Panc1 (cell line): Measurements from ENCODE around the gene TIMELESS. TPM values are rescaled to one million over a fixed set of nuclear protein-coding genes. Genes with fewer than 3 reads are reported as not detected.

ENCODE experiments used
- ATAC-seq: fragments of 200-7000 bp; cut with Tn5 transposase; 2 replicates; pipeline ENCODE4 v1.9.1; 2020; ENCODE audit warnings: mild to moderate bottlenecking, moderate library complexity
- BruUV-seq: library from RNA; stranded (reverse); fragments of 400-500 nt; replicated peaks from 2 replicates; lab custom pipeline; 2021; lab: Mats Ljungman, UMichigan
- CTCF ChIA-PET: fragments of 300-600 bp; sonication (Branson Sonifier 250); formaldehyde crosslinking; loops from one replicate; lab custom pipeline; 2022; ENCODE audit warnings: antibody characterized with exemption; lab: Charles Lee
- POLR2A ChIA-PET: fragments of 300-600 bp; sonication (Branson Sonifier 250); formaldehyde crosslinking; loops from one replicate; lab custom pipeline; 2022; ENCODE audit warnings: antibody characterized with exemption; lab: Charles Lee
- DNase-seq: peaks from one replicate; pipeline ENCODE4 v3.0.0-alpha.2; 2010; ENCODE audit warnings: low read depth, low spot score
- H3K27ac ChIP-seq: 2 replicates; pipeline ENCODE4 v1.5.1; 2011; ENCODE audit warnings: mild to moderate bottlenecking, low read length, inconsistent platforms
- H3K27me3 ChIP-seq: fragments of 200-500 bp; sonication (Bioruptor generic); 2 replicates; pipeline ENCODE4 v1.6.0; 2014; ENCODE audit warnings: low read length, inconsistent platforms; ENCODE audit not compliant: control insufficient read depth, insufficient read depth
- H3K36me3 ChIP-seq: fragments of 200-500 bp; sonication (Bioruptor generic); 2 replicates; pipeline ENCODE4 v1.5.1; 2014; ENCODE audit warnings: inconsistent platforms, mild to moderate bottlenecking, low read length, moderate library complexity; ENCODE audit not compliant: control insufficient read depth, insufficient read depth
- H3K4me1 ChIP-seq: 2 replicates; pipeline ENCODE4 v1.5.1; 2011; ENCODE audit warnings: inconsistent platforms, mild to moderate bottlenecking, low read length, moderate library complexity; ENCODE audit not compliant: control insufficient read depth, insufficient read depth
- H3K4me3 ChIP-seq, 2 experiments: 2 replicates each; pipeline ENCODE4 v1.5.1; 2011 to 2012; ENCODE audit warnings: low read depth in 2 of 2, low read length in 2 of 2, mild to moderate bottlenecking in 2 of 2, inconsistent platforms in 1 of 2, moderate library complexity in 1 of 2
- H3K9me3 ChIP-seq: fragments of 200-500 bp; sonication (Bioruptor generic); 2 replicates; pipeline ENCODE4 v1.5.1; 2014; ENCODE audit warnings: low read depth, mild to moderate bottlenecking, inconsistent platforms, low read length, moderate library complexity; ENCODE audit not compliant: control insufficient read depth, insufficient read depth
- CTCF ChIP-seq: fragments of 450-650 bp; IDR thresholded peaks from 2 replicates; pipeline ENCODE4 v1.5.1; 2017; ENCODE audit warnings: mild to moderate bottlenecking
- POLR2AphosphoS5 ChIP-seq: IDR thresholded peaks from 2 replicates; pipeline ENCODE4 v1.6.1; 2012; ENCODE audit warnings: mild to moderate bottlenecking, low read depth, low read length, moderate library complexity
- REST ChIP-seq, 2 experiments: IDR thresholded peaks; 2 replicates each; pipeline ENCODE4 v1.6.1; 2011 to 2012; ENCODE audit warnings: low read depth in 2 of 2, control low read depth in 1 of 2, low read length in 1 of 2, mild to moderate bottlenecking in 1 of 2, moderate library complexity in 1 of 2; ENCODE audit not compliant: insufficient read depth in 1 of 2
- SIN3A ChIP-seq: IDR thresholded peaks from 2 replicates; pipeline ENCODE4 v1.6.1; 2012; ENCODE audit warnings: low read depth, mild to moderate bottlenecking, low read length, moderate library complexity, borderline replicate concordance; ENCODE audit not compliant: insufficient read depth
- TCF7L2 ChIP-seq: IDR thresholded peaks from 2 replicates; pipeline ENCODE4 v1.6.1; 2011; ENCODE audit warnings: mild to moderate bottlenecking, low read depth, low read length, inconsistent platforms
- in situ Hi-C: cut with HindIII; loops from 2 replicates; pipeline ENCODE4 v1.10.0; 2016; ENCODE audit warnings: low sequenced_read_pairs, low pct_unique_long_range_greater_than_20kb
- intact Hi-C: fragments of 100-400 bp; cut with micrococcal nuclease; formaldehyde crosslinking; loops from one replicate; pipeline ENCODE4 v1.10.0; 2022; ENCODE audit not compliant: unreplicated experiment
- total RNA-seq: library from RNA; stranded (reverse); gene quantifications from one replicate; pipeline ENCODE4 v1.2.1, GENCODE V29; 2021; ENCODE audit not compliant: unreplicated experiment

TIMELESS gene
- total RNA-seq, 1 experiment from 2014 or later, result 46.2 TPM

GRCh38 chr12:56476143-56476542, 26.9 kb upstream of the TIMELESS start:
- DNase-seq (no peak), ATAC-seq (no peak)
- Histone ChIP-seq H3K27ac (no peak overlapping the region), H3K9me3 (no peaks in the 10 kb centered on the region), H3K4me1 (no peaks in the 10 kb centered on the region; the same call in 1 of the 2 replicates), H3K36me3 (no peaks in the 10 kb centered on the region), H3K4me3 (no peak overlapping the region), H3K27me3 (no peaks in the 10 kb centered on the region)
- TF ChIP-seq REST (IDR thresholded peaks at IDR 0.05; ENCODE audit: insufficient read depth in 1 of 2, low read depth in 2 of 2, low read length in 1 of 2), result no peak
- no peak for TF ChIP-seq TCF7L2
- TF ChIP-seq CTCF, result no peak
- no peak for TF ChIP-seq SIN3A
- no peak for TF ChIP-seq POLR2AphosphoS5
- ChIA-PET CTCF (no interaction called here), POLR2A (no interaction called here)
- intact Hi-C loops (no loop called here), in situ Hi-C loops (no loop called here)
- no TSS peak for BruUV-seq

GRCh38 chr12:56474389-56474788, 25.2 kb upstream of the TIMELESS start:
- in situ Hi-C loops (no loop called here), intact Hi-C loops (no loop called here)
- CTCF ChIA-PET, result no interaction called here
- H3K27me3 ChIP-seq, result no peaks in the 10 kb centered on the region
- no peak for DNase-seq
- no peak overlapping the region for H3K4me3 ChIP-seq
- POLR2A ChIA-PET, result no interaction called here
- BruUV-seq, result no TSS peak
- TF ChIP-seq REST (IDR thresholded peaks at IDR 0.05; ENCODE audit: insufficient read depth in 1 of 2, low read depth in 2 of 2, low read length in 1 of 2) (no peak), POLR2AphosphoS5 (no peak), SIN3A (no peak), CTCF (no peak), TCF7L2 (no peak)
- H3K36me3 ChIP-seq, result no peaks in the 10 kb centered on the region
- no peaks in the 10 kb centered on the region for H3K9me3 ChIP-seq
- peaks cover 7% of the 10 kb centered on the region for H3K4me1 ChIP-seq
- no peak overlapping the region for H3K27ac ChIP-seq
- no peak for ATAC-seq
